IMR-90 (cell line): ENCODE data around the gene STAT3. TPM values are rescaled to one million over a fixed set of nuclear protein-coding genes. Genes with fewer than 3 reads are reported as not detected.
A peak's percentile ranks its signal among the peaks of the same experiment; 100 is the strongest.

Experiments
- ATAC-seq: fragments of 200-7000 bp; cut with Tn5 transposase; 2 replicates; pipeline ENCODE4 v1.9.1; 2020; ENCODE audit warnings: low read depth, mild to moderate bottlenecking, moderate library complexity
- BruUV-seq: library from RNA; stranded (reverse); fragments of 400-500 nt; replicated peaks from 2 replicates; lab custom pipeline; 2021; lab: Mats Ljungman, UMichigan
- CTCF ChIA-PET: fragments of 300-600 bp; formaldehyde crosslinking; extraction: SDS; loops from one replicate; lab custom pipeline; 2021; ENCODE audit warnings: antibody characterized with exemption; lab: Yijun Ruan, JAX
- POLR2A ChIA-PET: fragments of 300-600 bp; sonication (Branson Sonifier 250); formaldehyde crosslinking; loops from one replicate; lab custom pipeline; 2022; ENCODE audit warnings: antibody characterized with exemption; ENCODE audit not compliant: unreplicated experiment; lab: Charles Lee
- DNase-seq: peaks from one replicate; pipeline ENCODE4 v3.0.0; 2013
- H2AFZ ChIP-seq: replicated peaks from 2 replicates; pipeline ENCODE3; 2013; ENCODE audit warnings: low read length, mild to moderate bottlenecking; ENCODE audit not compliant: poor library complexity
- H2AK5ac ChIP-seq: 2 replicates; pipeline ENCODE4 v1.6.1; 2013; ENCODE audit warnings: low read depth, low read length, inconsistent platforms
- H2AK9ac ChIP-seq: replicated peaks from 2 replicates; pipeline ENCODE3; 2013; ENCODE audit warnings: mild to moderate bottlenecking, low read depth, low read length, moderate library complexity; ENCODE audit not compliant: poor library complexity
- H2BK120ac ChIP-seq: 2 replicates; pipeline ENCODE4 v1.6.1; 2013; ENCODE audit warnings: low read depth, low read length, inconsistent platforms
- H2BK15ac ChIP-seq: 3 replicates; pipeline ENCODE4 v1.6.1; 2013; ENCODE audit warnings: low read depth, low read length, inconsistent platforms
- H2BK20ac ChIP-seq: 2 replicates; pipeline ENCODE4 v1.6.1; 2013; ENCODE audit warnings: low read depth, mild to moderate bottlenecking, inconsistent platforms, low read length, moderate library complexity
- H2BK5ac ChIP-seq: 2 replicates; pipeline ENCODE4 v1.6.1; 2013; ENCODE audit warnings: mild to moderate bottlenecking, low read depth, low read length, inconsistent platforms; ENCODE audit not compliant: poor library complexity, severe bottlenecking
- H3K14ac ChIP-seq: replicated peaks from 2 replicates; pipeline ENCODE4 v1.6.1; 2013; ENCODE audit warnings: low read depth, low read length, inconsistent platforms
- H3K18ac ChIP-seq: 2 replicates; pipeline ENCODE4 v1.6.1; 2013; ENCODE audit warnings: low read depth, low read length, control low read depth
- H3K23ac ChIP-seq: 2 replicates; pipeline ENCODE4 v1.6.1; 2013; ENCODE audit warnings: low read depth, low read length, inconsistent platforms
- H3K27ac ChIP-seq: 2 replicates; pipeline ENCODE4 v1.5.1; 2013; ENCODE audit warnings: mild to moderate bottlenecking, control low read depth, low read length; ENCODE audit not compliant: insufficient read depth
- H3K27me3 ChIP-seq: 2 replicates; pipeline ENCODE4 v1.6.1; 2013; ENCODE audit warnings: low read length; ENCODE audit not compliant: control insufficient read depth, insufficient read depth
- H3K36me3 ChIP-seq: 2 replicates; pipeline ENCODE4 v1.6.1; 2013; ENCODE audit warnings: low read length, mixed read lengths; ENCODE audit not compliant: control insufficient read depth, insufficient read depth
- H3K4ac ChIP-seq: 2 replicates; pipeline ENCODE4 v1.6.1; 2013; ENCODE audit warnings: low read depth, low read length, inconsistent platforms
- H3K4me1 ChIP-seq: 2 replicates; pipeline ENCODE4 v1.6.1; 2013; ENCODE audit warnings: low read length, mixed read lengths; ENCODE audit not compliant: control insufficient read depth, insufficient read depth
- H3K4me2 ChIP-seq: 2 replicates; pipeline ENCODE4 v1.6.1; 2013; ENCODE audit warnings: low read depth, mild to moderate bottlenecking, control low read depth, low read length, moderate library complexity
- H3K4me3 ChIP-seq: 2 replicates; pipeline ENCODE4 v1.5.1; 2013; ENCODE audit warnings: low read depth, mild to moderate bottlenecking, control low read depth, low read length, moderate library complexity; ENCODE audit not compliant: insufficient read depth
- H3K56ac ChIP-seq: 2 replicates; pipeline ENCODE4 v1.6.1; 2013; ENCODE audit warnings: low read length, inconsistent platforms; ENCODE audit not compliant: insufficient read depth; ENCODE audit errors: extremely low read depth
- H3K79me1 ChIP-seq, 2 experiments: 2 replicates each; pipeline ENCODE4 v1.6.1; 2013; ENCODE audit warnings: low read length in 2 of 2, inconsistent platforms in 1 of 2, low read depth in 1 of 2
- H3K9ac ChIP-seq: 2 replicates; pipeline ENCODE4 v1.6.1; 2013; ENCODE audit warnings: low read depth, low read length, control low read depth
- H3K9me1 ChIP-seq: 2 replicates; pipeline ENCODE4 v1.6.1; 2013; ENCODE audit warnings: low read length, inconsistent platforms; ENCODE audit not compliant: insufficient read depth
- H3K9me3 ChIP-seq: 2 replicates; pipeline ENCODE4 v1.6.1; 2013; ENCODE audit warnings: low read length; ENCODE audit not compliant: control insufficient read depth, insufficient read depth
- H4K20me1 ChIP-seq: 2 replicates; pipeline ENCODE4 v1.6.1; 2013; ENCODE audit warnings: low read length, inconsistent platforms; ENCODE audit not compliant: insufficient read depth
- H4K5ac ChIP-seq: 2 replicates; pipeline ENCODE4 v1.6.1; 2013; ENCODE audit warnings: mild to moderate bottlenecking, low read depth, low read length, control low read depth
- H4K8ac ChIP-seq, 2 experiments: 2 replicates each; pipeline ENCODE4 v1.6.1; 2013; ENCODE audit warnings: low read depth in 2 of 2, low read length in 2 of 2, control low read depth in 1 of 2, inconsistent platforms in 1 of 2
- H4K91ac ChIP-seq: 2 replicates; pipeline ENCODE4 v1.6.1; 2013; ENCODE audit warnings: low read depth, low read length, inconsistent platforms; ENCODE audit not compliant: insufficient read depth
- RAD21 ChIP-seq: IDR thresholded peaks from 2 replicates; pipeline ENCODE4 v1.6.1; 2012; ENCODE audit warnings: low read length, improper control_type of control experiment
- WGBS, 2 experiments: methylation state at CpG; one replicate each; pipeline versions ENCODE4 v1.1.5 to v1.1.7; 2013; ENCODE audit warnings: missing lambda C conversion rate in 2 of 2; ENCODE audit not compliant: insufficient read length in 1 of 2; ENCODE audit errors: extremely low coverage in 2 of 2; 5-methylcytosine and 5-hydroxymethylcytosine counted together
- dilution Hi-C: fragments of 300-500 bp; cut with HindIII; formaldehyde crosslinking; loops from one replicate; pipeline ENCODE4 v1.14.3; 2018; ENCODE audit warnings: low sequenced_read_pairs; ENCODE audit not compliant: unreplicated experiment
- in situ Hi-C: fragments of 300-500 bp; cut with MboI; formaldehyde crosslinking; loops from 3 replicates; pipeline ENCODE4 v1.14.3; 2019; ENCODE audit warnings: low sequenced_read_pairs, inconsistent platforms, mixed read lengths
- intact Hi-C: fragments of 100-400 bp; cut with micrococcal nuclease; formaldehyde crosslinking; loops from 2 replicates; pipeline ENCODE4 v1.10.0; 2022
- polyA plus RNA-seq, 3 experiments: library from polyadenylated mRNA; depleted of rRNA; stranded (reverse); fragments of >200 nt; gene quantifications; 2 replicates each; pipeline ENCODE4 v1.2.3, GENCODE V29; 2012; ENCODE audit warnings: low replicate concordance in 1 of 3
- total RNA-seq: library from RNA; depleted of rRNA; stranded (reverse); fragments of >200 nt; gene quantifications from 2 replicates; pipeline ENCODE4 v1.2.3, GENCODE V29; 2012

Gene STAT3
- total and polyA plus RNA-seq, 2 of the 4 experiments (the other 2 are of a cell fraction): 47.2 to 66.3 TPM

DNA sequence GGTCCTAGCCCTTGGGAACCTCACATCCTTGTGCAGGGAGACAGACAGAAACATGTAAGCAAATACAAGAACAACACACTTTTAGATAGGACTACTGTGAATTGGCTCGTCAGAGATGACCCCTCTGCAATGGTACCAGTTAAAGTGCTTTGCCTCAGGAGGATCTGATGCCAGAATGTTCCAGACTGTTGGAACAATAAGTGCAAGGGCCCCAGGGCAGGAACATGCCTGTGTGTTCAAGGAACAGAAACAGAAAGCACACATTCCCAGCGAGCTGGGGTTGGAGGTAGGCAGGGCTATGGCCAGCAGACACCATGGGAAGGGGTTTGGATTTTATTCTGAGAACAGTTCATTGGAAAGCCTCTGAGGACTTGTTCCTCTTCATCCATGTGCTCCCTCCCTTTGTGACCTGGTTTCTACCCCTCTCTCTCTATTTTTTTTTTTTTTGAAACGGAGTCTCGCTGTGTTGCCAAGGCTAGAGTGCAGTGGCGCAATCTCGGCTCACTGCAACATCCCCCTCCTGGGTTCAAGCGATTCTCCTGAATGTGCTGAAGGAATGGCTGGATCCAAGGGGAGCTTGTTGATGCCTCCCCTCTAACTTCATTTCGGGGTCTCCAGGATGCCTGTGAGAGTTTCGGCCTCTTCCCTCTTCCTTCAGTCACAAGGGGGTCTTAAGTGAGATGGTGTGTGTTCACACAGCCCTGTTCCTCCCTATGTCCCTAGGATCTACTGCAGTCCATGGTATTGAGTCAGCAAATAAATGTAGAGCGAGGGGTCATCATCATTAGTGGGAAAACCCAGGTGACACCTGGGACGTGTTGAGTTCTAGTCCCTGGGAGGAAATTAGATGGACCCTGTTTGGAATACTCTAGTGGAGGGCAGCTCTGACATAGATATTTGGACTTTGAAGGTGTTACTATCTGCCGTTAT, 93.5 kb downstream of the STAT3 start:
- Histone ChIP-seq H2AK5ac (no peak overlapping the region), H4K8ac (no peak overlapping the region), H4K91ac (no peak overlapping the region), H3K4me3 (no peak overlapping the region), H2AK9ac (peak overlapping the region; percentile 13), H3K79me1 (no peaks in the 10 kb centered on the region), H4K5ac (no peak overlapping the region), H3K23ac (no peak overlapping the region), H2BK15ac (no peak overlapping the region), H2BK120ac (no peak overlapping the region), H2BK20ac (no peak overlapping the region), H3K56ac (no peak overlapping the region), H3K9me3 (no peaks in the 10 kb centered on the region), H3K9me1 (no peaks in the 10 kb centered on the region; the same call in 1 of the 2 replicates), H3K27ac (no peak overlapping the region), H2AFZ (no peak overlapping the region), H3K36me3 (peaks cover 2% of the 10 kb centered on the region; the same call in 1 of the 2 replicates), H4K20me1 (no peaks in the 10 kb centered on the region), H3K27me3 (no peaks in the 10 kb centered on the region), H3K4ac (no peak overlapping the region), H3K9ac (no peak overlapping the region), H3K14ac (no peak overlapping the region), H3K4me2 (no peak overlapping the region), H3K4me1 (no peaks in the 10 kb centered on the region), H2BK5ac (no peak overlapping the region), H3K18ac (no peak overlapping the region)
- no peak for TF ChIP-seq RAD21
- intact Hi-C loops: no loop called here
- dilution Hi-C loops: no loop called here
- in situ Hi-C loops: no loop called here
- ChIA-PET CTCF (interaction anchor here (0.6 kb wide), 1 partner anchor 210 kb away, joined by 6 read pairs; no protein-coding TSS in a partner anchor), POLR2A (interaction anchor here (0.6 kb wide), 1 partner anchor 79 kb away, joined by 3 read pairs; no protein-coding TSS in a partner anchor)
- 85% methylated on average over 3 of the region's 12 CpGs; no CpG with 5 or more reads in 1 of the 2 experiments for WGBS, 2 experiments
- no TSS peak for BruUV-seq
- DNase-seq (no peak), ATAC-seq (no peak)
